HL-60/S4 treated with phorbol 12-myristate 13-acetate at 8.2 ng/mL for 4 days and 3 days (cell line): ENCODE data around the gene RNF151.

Experiments used
- in situ Hi-C: fragments of 300-500 bp; cut with MboI; formaldehyde crosslinking; loops from 2 replicates; pipeline ENCODE4 v1.15.0; 2022; ENCODE audit warnings: low sequenced_read_pairs

The RNF151 gene

GRCh38 chr16:1991135-1991551 is 24.5 kb downstream of the RNF151 start:
- in situ Hi-C loops, result no loop called here

- in situ Hi-C loops, result no loop called here
These were observed 24.9 kb downstream of the RNF151 start for GRCh38 chr16:1991588-1991947.

GRCh38 chr16:1991948-1992703 is 25.5 kb downstream of the RNF151 start:
- in situ Hi-C loops, result no loop called here

GRCh38 chr16:1992704-1993317 is 26.2 kb downstream of the RNF151 start:
- in situ Hi-C loops, result no loop called here

- in situ Hi-C loops, result no loop called here
These were observed 27.1 kb downstream of the RNF151 start for GRCh38 chr16:1993731-1994131.

GRCh38 chr16:1997494-1998359 is 31.1 kb downstream of the RNF151 start:
- in situ Hi-C loops, result no loop called here

GRCh38 chr16:1998360-1998835 is 31.7 kb downstream of the RNF151 start:
- in situ Hi-C loops, result no loop called here

- in situ Hi-C loops, result no loop called here
These were observed 32.5 kb downstream of the RNF151 start for GRCh38 chr16:1998852-1999801.

GRCh38 chr16:1999866-2000514 is 33.3 kb downstream of the RNF151 start:
- in situ Hi-C loops, result loop anchor here (25.0 kb wide), 1 partner anchor 137 kb away; the partner anchor contains the start of genes PKD1 and RAB26

- in situ Hi-C loops, result loop anchor here (25.0 kb wide), 1 partner anchor 136 kb away; the partner anchor contains the start of genes PKD1 and RAB26
These were observed 34.4 kb downstream of the RNF151 start for GRCh38 chr16:2001035-2001434.

GRCh38 chr16:2001456-2002355 is 35.0 kb downstream of the RNF151 start:
- in situ Hi-C loops, result loop anchor here (25.0 kb wide), 1 partner anchor 136 kb away; the partner anchor contains the start of genes PKD1 and RAB26

- in situ Hi-C loops, result loop anchor here (25.0 kb wide), 1 partner anchor 135 kb away; the partner anchor contains the start of genes PKD1 and RAB26
These were observed 36.0 kb downstream of the RNF151 start for GRCh38 chr16:2002406-2003230.

GRCh38 chr16:2003231-2003826 is 36.7 kb downstream of the RNF151 start:
- in situ Hi-C loops, result loop anchor here (25.0 kb wide), 1 partner anchor 134 kb away; the partner anchor contains the start of genes PKD1 and RAB26

GRCh38 chr16:2003827-2004641 is 37.4 kb downstream of the RNF151 start:
- in situ Hi-C loops, result loop anchor here (25.0 kb wide), 1 partner anchor 133 kb away; the partner anchor contains the start of genes PKD1 and RAB26

GRCh38 chr16:2004795-2005517 is 38.3 kb downstream of the RNF151 start:
- in situ Hi-C loops, result loop anchor here (25.0 kb wide), 1 partner anchor 132 kb away; the partner anchor contains the start of genes PKD1 and RAB26
